ENCODE data around the gene CHCHD4. TPM values are rescaled to one million over a fixed set of nuclear protein-coding genes. Genes with fewer than 3 reads are reported as not detected.
"Not testable (repeated sequence)": the region's sequence is repeated elsewhere in the genome, so short reads cannot be mapped to it uniquely, and the experiment has no call there.

Gene CHCHD4
- total RNA-seq, 1 experiment from 2014 or later = 33.5 TPM

DNA sequence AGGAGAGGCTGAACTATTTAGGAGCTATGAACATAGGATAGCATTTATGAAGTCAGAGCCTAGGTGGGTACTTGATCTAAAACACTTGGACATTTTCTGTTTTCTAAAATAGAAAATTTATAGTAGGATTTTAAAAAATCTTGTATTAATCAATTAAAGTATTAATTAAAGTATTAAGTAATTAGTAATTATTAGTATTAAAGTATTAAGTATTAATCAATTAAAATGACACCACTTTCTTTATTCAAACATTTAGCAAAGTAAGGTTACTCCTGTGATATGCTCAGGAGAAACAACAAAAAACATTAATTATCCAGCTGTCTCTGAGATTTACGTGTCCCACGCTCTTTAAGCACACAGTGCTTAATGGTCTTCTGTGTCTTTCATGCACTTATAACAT, 32.2 kb downstream of the CHCHD4 start:
- TF ChIP-seq, protein P1, sequence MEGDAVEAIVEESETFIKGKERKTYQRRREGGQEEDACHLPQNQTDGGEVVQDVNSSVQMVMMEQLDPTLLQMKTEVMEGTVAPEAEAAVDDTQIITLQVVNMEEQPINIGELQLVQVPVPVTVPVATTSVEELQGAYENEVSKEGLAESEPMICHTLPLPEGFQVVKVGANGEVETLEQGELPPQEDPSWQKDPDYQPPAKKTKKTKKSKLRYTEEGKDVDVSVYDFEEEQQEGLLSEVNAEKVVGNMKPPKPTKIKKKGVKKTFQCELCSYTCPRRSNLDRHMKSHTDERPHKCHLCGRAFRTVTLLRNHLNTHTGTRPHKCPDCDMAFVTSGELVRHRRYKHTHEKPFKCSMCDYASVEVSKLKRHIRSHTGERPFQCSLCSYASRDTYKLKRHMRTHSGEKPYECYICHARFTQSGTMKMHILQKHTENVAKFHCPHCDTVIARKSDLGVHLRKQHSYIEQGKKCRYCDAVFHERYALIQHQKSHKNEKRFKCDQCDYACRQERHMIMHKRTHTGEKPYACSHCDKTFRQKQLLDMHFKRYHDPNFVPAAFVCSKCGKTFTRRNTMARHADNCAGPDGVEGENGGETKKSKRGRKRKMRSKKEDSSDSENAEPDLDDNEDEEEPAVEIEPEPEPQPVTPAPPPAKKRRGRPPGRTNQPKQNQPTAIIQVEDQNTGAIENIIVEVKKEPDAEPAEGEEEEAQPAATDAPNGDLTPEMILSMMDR (conservative IDR thresholded peaks at IDR 0.05; ENCODE audit: low read depth, low read length) = no peak
- no peak for TF ChIP-seq EZH2 (IDR thresholded peaks at IDR 0.05; ENCODE audit: borderline replicate concordance, low read depth, low read length, poor library complexity, severe bottlenecking)
- H3K27ac ChIP-seq (ENCODE audit: low read depth, low read length, poor library complexity, severe bottlenecking) = no peak overlapping the region
- BruUV-seq (replicated peaks) = no TSS peak
- H3K27me3 ChIP-seq (replicated peaks; ENCODE audit: insufficient read depth, low read depth, low read length, poor library complexity) = no peaks in the 10 kb centered on the region
- H3K36me3 ChIP-seq (ENCODE audit: insufficient read depth, low read length, poor library complexity, severe bottlenecking) = no peaks in the 10 kb centered on the region
- ChIA-PET POLR2A (ENCODE audit: low non-redundant PET) (no interaction called here), CTCF (no interaction called here)
- intact Hi-C loops (cut with micrococcal nuclease; ENCODE audit: unreplicated experiment) = no loop called here
- H3K4me3 ChIP-seq (ENCODE audit: low read depth, low read length, poor library complexity, severe bottlenecking) = no peak overlapping the region
- DNase-seq (ENCODE audit: low spot score) = no peak
- H3K9me3 ChIP-seq (ENCODE audit: low read depth, low read length, poor library complexity, severe bottlenecking) = peaks cover 4% of the 10 kb centered on the region
- no peaks in the 10 kb centered on the region for H3K4me1 ChIP-seq (ENCODE audit: insufficient read depth, low read length, poor library complexity, severe bottlenecking)

DNA sequence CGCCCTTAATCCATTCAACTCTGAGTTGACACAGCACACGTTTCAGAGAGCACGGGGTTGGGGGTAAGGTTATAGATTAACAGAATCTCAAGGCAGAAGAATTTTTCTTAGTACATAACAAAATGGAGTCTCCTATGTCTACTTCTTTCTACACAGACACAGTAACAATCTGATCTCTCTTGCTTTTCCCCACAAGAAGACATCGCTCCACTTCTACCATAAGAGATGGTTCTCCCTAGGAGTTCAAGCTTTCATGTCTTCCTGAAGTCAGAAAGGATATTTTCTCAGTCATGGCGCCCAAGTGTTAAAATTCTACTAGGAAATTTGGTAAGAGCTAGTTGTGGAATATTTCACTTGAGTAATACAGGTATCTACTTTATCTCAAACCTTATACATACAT, 32.7 kb downstream of the CHCHD4 start:
- H3K4me1 ChIP-seq (ENCODE audit: insufficient read depth, low read length, poor library complexity, severe bottlenecking); intact Hi-C loops (cut with micrococcal nuclease; ENCODE audit: unreplicated experiment); H3K4me3 ChIP-seq (ENCODE audit: low read depth, low read length, poor library complexity, severe bottlenecking); POLR2A ChIA-PET (ENCODE audit: low non-redundant PET); BruUV-seq (replicated peaks); H3K27ac ChIP-seq (ENCODE audit: low read depth, low read length, poor library complexity, severe bottlenecking); H3K27me3 ChIP-seq (replicated peaks; ENCODE audit: insufficient read depth, low read depth, low read length, poor library complexity); CTCF ChIA-PET; DNase-seq (ENCODE audit: low spot score); H3K9me3 ChIP-seq (ENCODE audit: low read depth, low read length, poor library complexity, severe bottlenecking); H3K36me3 ChIP-seq (ENCODE audit: insufficient read depth, low read length, poor library complexity, severe bottlenecking): not testable (repeated sequence)

DNA sequence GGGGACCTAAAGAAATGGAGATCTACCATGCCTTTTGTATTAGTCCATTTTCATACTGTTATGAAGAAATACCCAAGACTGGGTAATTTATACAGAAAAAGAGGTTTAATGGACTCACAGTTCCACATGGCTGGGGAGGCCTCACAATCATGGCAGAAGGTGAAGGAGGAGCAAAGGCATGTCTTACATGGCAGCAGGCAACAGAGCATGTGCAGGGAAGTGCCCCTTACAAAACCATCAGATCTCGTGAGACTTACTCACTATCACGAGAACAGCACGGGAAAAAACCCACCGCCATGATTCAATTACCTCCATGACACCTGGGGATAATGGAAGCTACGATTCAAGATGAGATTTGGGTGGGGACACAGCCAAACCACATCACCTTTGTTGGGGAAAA, 37.2 kb downstream of the CHCHD4 start:
- H3K9me3 ChIP-seq (ENCODE audit: low read depth, low read length, poor library complexity, severe bottlenecking); H3K36me3 ChIP-seq (ENCODE audit: insufficient read depth, low read length, poor library complexity, severe bottlenecking); BruUV-seq (replicated peaks); intact Hi-C loops (cut with micrococcal nuclease; ENCODE audit: unreplicated experiment); H3K27ac ChIP-seq (ENCODE audit: low read depth, low read length, poor library complexity, severe bottlenecking); POLR2A ChIA-PET (ENCODE audit: low non-redundant PET); H3K4me3 ChIP-seq (ENCODE audit: low read depth, low read length, poor library complexity, severe bottlenecking); CTCF ChIA-PET; H3K27me3 ChIP-seq (replicated peaks; ENCODE audit: insufficient read depth, low read depth, low read length, poor library complexity); DNase-seq (ENCODE audit: low spot score); H3K4me1 ChIP-seq (ENCODE audit: insufficient read depth, low read length, poor library complexity, severe bottlenecking): not testable (repeated sequence)

DNA sequence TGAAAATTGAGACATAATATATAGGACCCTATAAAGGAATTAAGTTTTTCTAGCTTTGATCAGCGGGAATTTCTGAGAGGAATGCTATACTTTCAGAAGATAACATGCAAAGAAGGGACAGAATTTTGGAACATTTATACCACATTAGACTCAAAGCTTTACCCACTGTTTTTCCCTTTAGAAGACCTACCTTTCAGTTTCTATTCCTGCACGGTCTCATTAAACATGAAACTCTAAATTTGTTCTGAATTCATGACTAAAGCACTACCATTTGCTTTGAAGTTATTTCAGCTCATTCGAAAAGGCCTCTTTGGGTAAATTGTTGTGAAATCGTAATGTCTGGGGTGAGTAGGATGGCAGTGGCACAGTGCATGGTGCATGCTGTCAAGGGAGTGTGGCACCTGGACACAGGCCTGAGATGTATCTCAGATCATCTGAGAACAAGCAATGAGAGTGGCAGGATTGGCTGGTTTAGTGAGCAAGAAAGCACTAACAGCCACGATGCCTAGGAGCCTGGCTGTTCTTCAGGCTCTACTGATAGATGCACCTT, 42.5 kb downstream of the CHCHD4 start:
- Histone ChIP-seq H3K27me3 (replicated peaks; ENCODE audit: insufficient read depth, low read depth, low read length, poor library complexity) (no peaks in the 10 kb centered on the region), H3K36me3 (ENCODE audit: insufficient read depth, low read length, poor library complexity, severe bottlenecking) (no peaks in the 10 kb centered on the region), H3K27ac (ENCODE audit: low read depth, low read length, poor library complexity, severe bottlenecking) (no peak overlapping the region), H3K9me3 (ENCODE audit: low read depth, low read length, poor library complexity, severe bottlenecking) (no peaks in the 10 kb centered on the region), H3K4me3 (ENCODE audit: low read depth, low read length, poor library complexity, severe bottlenecking) (no peak overlapping the region), H3K4me1 (ENCODE audit: insufficient read depth, low read length, poor library complexity, severe bottlenecking) (no peaks in the 10 kb centered on the region)
- TF ChIP-seq EZH2 (IDR thresholded peaks at IDR 0.05; ENCODE audit: borderline replicate concordance, low read depth, low read length, poor library complexity, severe bottlenecking) = no peak
- TF ChIP-seq, protein P1 (conservative IDR thresholded peaks at IDR 0.05; ENCODE audit: low read depth, low read length) = no peak
- ChIA-PET CTCF (no interaction called here), POLR2A (ENCODE audit: low non-redundant PET) (no interaction called here)
- intact Hi-C loops (cut with micrococcal nuclease; ENCODE audit: unreplicated experiment) = no loop called here
- no peak for DNase-seq (ENCODE audit: low spot score)
- BruUV-seq (replicated peaks) = no TSS peak
